SK-N-SH (cell line): Measurements from ENCODE around the gene ASCC1. TPM values are rescaled to one million over a fixed set of nuclear protein-coding genes. Genes with fewer than 3 reads are reported as not detected.

ENCODE experiments used
- CTCF ChIA-PET: fragments of 300-600, 350-600 bp; formaldehyde crosslinking; extraction: SDS; loops from one replicate; lab custom pipeline; 2021; lab: Yijun Ruan, JAX
- POLR2A ChIA-PET: fragments of 350-600 bp; sonication (Branson Sonifier 250); formaldehyde crosslinking; extraction: SDS; loops from one replicate; lab custom pipeline; 2020; ENCODE audit warnings: antibody characterized with exemption, inconsistent platforms; lab: Yijun Ruan, JAX
- DNase-seq: peaks from one replicate; pipeline ENCODE4 v3.0.0; 2012
- H2AFZ ChIP-seq: fragments of 200-600 bp; sonication (generic); 2 replicates; pipeline ENCODE4 v1.8.1; 2016; ENCODE audit warnings: antibody characterized with exemption, mild to moderate bottlenecking, low read depth
- H3F3A ChIP-seq: fragments of 200-600 bp; sonication (generic); replicated peaks from 2 replicates; pipeline ENCODE3; 2016; ENCODE audit warnings: antibody characterized with exemption, mild to moderate bottlenecking; ENCODE audit not compliant: insufficient read depth
- H3K27ac ChIP-seq, 2 experiments: fragments of 200-500 bp in 1 of 2; fragments of 200-600 bp in 1 of 2; sonication (Bioruptor generic) in 1 of 2; sonication (generic), shearing (Covaris generic) in 1 of 2; 2 replicates each; pipeline versions ENCODE4 v1.5.1 to v1.6.1; 2014 to 2016; ENCODE audit warnings: low read depth in 2 of 2, inconsistent platforms in 1 of 2, low read length in 1 of 2, mild to moderate bottlenecking in 1 of 2, mixed read lengths in 1 of 2
- H3K27me3 ChIP-seq: fragments of 200-600 bp; sonication (generic), shearing (Covaris generic); 2 replicates; pipeline ENCODE4 v1.6.1; 2016; ENCODE audit warnings: mixed run types; ENCODE audit not compliant: insufficient read depth
- H3K36me3 ChIP-seq, 2 experiments: fragments of 200-500 bp in 1 of 2; fragments of 200-600 bp in 1 of 2; sonication (Bioruptor generic) in 1 of 2; sonication (generic) in 1 of 2; replicated peaks in 1 of 2; 2 replicates each; pipeline versions ENCODE3 to v1.5.1; 2014 to 2016; ENCODE audit warnings: low read length in 1 of 2, mild to moderate bottlenecking in 1 of 2; ENCODE audit not compliant: insufficient read depth in 2 of 2, control insufficient read depth in 1 of 2
- H3K4me1 ChIP-seq, 2 experiments: fragments of 200-500 bp in 1 of 2; fragments of 200-600 bp in 1 of 2; sonication (Bioruptor generic) in 1 of 2; sonication (generic), shearing (Covaris generic) in 1 of 2; 2 replicates each; pipeline versions ENCODE4 v1.5.1 to v1.6.1; 2014 to 2016; ENCODE audit warnings: low read depth in 1 of 2, low read length in 1 of 2, mixed run types in 1 of 2; ENCODE audit not compliant: insufficient read depth in 2 of 2, control insufficient read depth in 1 of 2
- H3K4me2 ChIP-seq: fragments of 200-600 bp; sonication (generic), shearing (Covaris generic); 2 replicates; pipeline ENCODE4 v1.6.1; 2017; ENCODE audit warnings: mixed run types
- H3K4me3 ChIP-seq, 2 experiments: fragments of 200-500 bp in 1 of 2; fragments of 200-600 bp in 1 of 2; sonication (Bioruptor generic) in 1 of 2; sonication (generic), shearing (Covaris generic) in 1 of 2; 2 replicates each; pipeline versions ENCODE4 v1.5.1 to v1.8.1; 2014 to 2016; ENCODE audit warnings: low read depth in 2 of 2, inconsistent platforms in 1 of 2, low read length in 1 of 2, mild to moderate bottlenecking in 1 of 2, mixed read lengths in 1 of 2, moderate library complexity in 1 of 2
- H3K79me2 ChIP-seq: fragments of 200-600 bp; sonication (generic); 2 replicates; pipeline ENCODE4 v1.8.1; 2017; ENCODE audit warnings: mild to moderate bottlenecking; ENCODE audit not compliant: insufficient read depth
- H3K9ac ChIP-seq: fragments of 200-600 bp; sonication (generic); 2 replicates; pipeline ENCODE4 v1.6.1; 2017; ENCODE audit warnings: mixed run types
- H3K9me2 ChIP-seq: fragments of 200-600 bp; sonication (generic); 2 replicates; pipeline ENCODE4 v1.6.1; 2017; ENCODE audit warnings: mixed run types
- H3K9me3 ChIP-seq: fragments of 200-600 bp; sonication (generic); 2 replicates; pipeline ENCODE4 v1.6.1; 2017; ENCODE audit warnings: mixed run types, mild to moderate bottlenecking, moderate library complexity
- H4K20me1 ChIP-seq: fragments of 200-600 bp; sonication (generic); 2 replicates; pipeline ENCODE4 v1.6.1; 2017; ENCODE audit warnings: mild to moderate bottlenecking, mixed run types; ENCODE audit not compliant: insufficient read depth
- CHD2 ChIP-seq: fragments of 150-350 bp; IDR thresholded peaks from 2 replicates; pipeline ENCODE4 v1.6.1; 2018; ENCODE audit warnings: low read length; ENCODE audit not compliant: partially characterized antibody
- CTCF ChIP-seq: fragments of 200-600 bp; sonication (generic); IDR thresholded peaks from 2 replicates; pipeline ENCODE4 v1.6.1; 2017; ENCODE audit warnings: antibody characterized with exemption, mild to moderate bottlenecking, moderate library complexity
- EP300 ChIP-seq, 2 experiments: IDR thresholded peaks; 2 replicates each; pipeline versions ENCODE4 v1.4.0 to v1.6.1; 2012; ENCODE audit warnings: borderline replicate concordance in 1 of 2, low read depth in 1 of 2, low read length in 1 of 2
- FOSL2 ChIP-seq: IDR thresholded peaks from 2 replicates; pipeline ENCODE4 v1.4.0; 2012; ENCODE audit warnings: low read depth, mild to moderate bottlenecking, moderate library complexity, borderline replicate concordance
- GABPA ChIP-seq: IDR thresholded peaks from 2 replicates; pipeline ENCODE4 v1.4.0; 2012; ENCODE audit warnings: low read depth, mild to moderate bottlenecking
- GATA2 ChIP-seq: sonication (generic); formaldehyde crosslinking; IDR thresholded peaks from 2 replicates; pipeline ENCODE4 v1.5.0; 2020; ENCODE audit warnings: mild to moderate bottlenecking, missing genetic modification reagents
- MEF2A ChIP-seq: IDR thresholded peaks from 2 replicates; pipeline ENCODE4 v1.4.0; 2012; ENCODE audit warnings: low read depth, borderline replicate concordance
- NRF1 ChIP-seq: IDR thresholded peaks from 2 replicates; pipeline ENCODE4 v1.6.1; 2012; ENCODE audit warnings: low read depth, mild to moderate bottlenecking, low read length
- POLR2AphosphoS5 ChIP-seq: IDR thresholded peaks from 2 replicates; pipeline ENCODE4 v1.6.1; 2012; ENCODE audit warnings: low read depth, low read length
- RCOR1 ChIP-seq: fragments of 150-350 bp; IDR thresholded peaks from 2 replicates; pipeline ENCODE4 v1.6.1; 2017; ENCODE audit warnings: antibody characterized with exemption, low read length
- REST ChIP-seq: IDR thresholded peaks from 2 replicates; pipeline ENCODE4 v1.6.1; 2012; ENCODE audit warnings: mild to moderate bottlenecking, low read depth, low read length, moderate library complexity
- SIN3A ChIP-seq: IDR thresholded peaks from 2 replicates; pipeline ENCODE4 v1.6.1; 2012; ENCODE audit warnings: low read depth, mild to moderate bottlenecking, low read length, moderate library complexity, borderline replicate concordance
- TAF1 ChIP-seq: IDR thresholded peaks from 2 replicates; pipeline ENCODE4 v1.6.1; 2012; ENCODE audit warnings: low read depth, mild to moderate bottlenecking, low read length, moderate library complexity, borderline replicate concordance
- TEAD4 ChIP-seq: IDR thresholded peaks from 2 replicates; pipeline ENCODE4 v1.4.0; 2012; ENCODE audit warnings: mild to moderate bottlenecking, borderline replicate concordance; ENCODE audit not compliant: insufficient read depth
- YY1 ChIP-seq: IDR thresholded peaks from 2 replicates; pipeline ENCODE4 v1.4.0; 2012; ENCODE audit warnings: low read depth, mild to moderate bottlenecking
- ZBTB33 ChIP-seq: IDR thresholded peaks from 2 replicates; pipeline ENCODE4 v1.4.0; 2012; ENCODE audit warnings: low read depth, borderline replicate concordance
- WGBS: methylation state at CpG from one replicate; pipeline ENCODE4 v1.1.6; 2017; ENCODE audit warnings: low lambda C conversion rate; 5-methylcytosine and 5-hydroxymethylcytosine counted together
- polyA plus RNA-seq, 3 experiments: library from polyadenylated mRNA; depleted of rRNA; stranded (reverse); fragments of >200 nt; gene quantifications; 2 replicates each; pipeline ENCODE4 v1.2.3, GENCODE V29; 2012
- TF ChIP-seq, protein P1 (sequence below): IDR thresholded peaks from 2 replicates; pipeline ENCODE4 v1.4.0; 2012; ENCODE audit warnings: low read depth, borderline replicate concordance

ASCC1 gene
- polyA plus RNA-seq, 1 of the 3 experiments (the other 2 are of a cell fraction): 15.0 TPM

GRCh38 chr10:72221278-72221677 lies 5.2 kb upstream of the ASCC1 start:
- H3K27ac ChIP-seq: no peak overlapping the region
- peaks cover 3 to 11% of the 10 kb centered on the region in 2 experiments for H3K36me3 ChIP-seq
- no peaks in the 10 kb centered on the region for H3K9me3 ChIP-seq
- no peak overlapping the region for H3K4me2 ChIP-seq
- no peaks in the 10 kb centered on the region for H3K27me3 ChIP-seq
- TF ChIP-seq YY1 (no peak), TAF1 (no peak), TEAD4 (no peak), RCOR1 (no peak), MEF2A (no peak), GABPA (no peak), SIN3A (no peak), EP300 (IDR thresholded peaks at IDR 0.05; ENCODE audit: borderline replicate concordance in 1 of 2, low read depth in 1 of 2, low read length in 1 of 2) (no peak), GATA2 (CRISPR knock-in tag) (no peak), NRF1 (no peak), REST (no peak), CHD2 (no peak), ZBTB33 (no peak), POLR2AphosphoS5 (no peak), FOSL2 (no peak), CTCF (no peak)
- TF ChIP-seq, protein P1, sequence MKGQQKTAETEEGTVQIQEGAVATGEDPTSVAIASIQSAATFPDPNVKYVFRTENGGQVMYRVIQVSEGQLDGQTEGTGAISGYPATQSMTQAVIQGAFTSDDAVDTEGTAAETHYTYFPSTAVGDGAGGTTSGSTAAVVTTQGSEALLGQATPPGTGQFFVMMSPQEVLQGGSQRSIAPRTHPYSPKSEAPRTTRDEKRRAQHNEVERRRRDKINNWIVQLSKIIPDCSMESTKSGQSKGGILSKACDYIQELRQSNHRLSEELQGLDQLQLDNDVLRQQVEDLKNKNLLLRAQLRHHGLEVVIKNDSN: no peak
- H3F3A ChIP-seq: peaks cover 10% of the 10 kb centered on the region
- no peak overlapping the region for H3K4me3 ChIP-seq
- no peak overlapping the region for H3K9ac ChIP-seq
- peaks cover 44% of the 10 kb centered on the region for H3K79me2 ChIP-seq
- 100% methylated on average over 1 of the region's 1 CpG for WGBS
- peaks cover 5 to 6% of the 10 kb centered on the region in 2 experiments; a peak in 1 of 4 replicates for H3K4me1 ChIP-seq
- H4K20me1 ChIP-seq: no peaks in the 10 kb centered on the region
- no peak for DNase-seq
- no peak overlapping the region for H2AFZ ChIP-seq
- ChIA-PET POLR2A (interaction anchor here (0.7 kb wide), 1 partner anchor 97 kb away, joined by 4 read pairs; no protein-coding TSS in a partner anchor), CTCF (interaction anchor here (0.6 to 5.5 kb wide), 7 partner anchors 52 to 325 kb away, joined by 3 to 37 read pairs (median 16); partner anchors contain the start of gene DDIT4)
- no peaks in the 10 kb centered on the region for H3K9me2 ChIP-seq
